Thymus (tissue), 11 donors: ENCODE results near the gene PLA2G3. TPM values are rescaled to one million over a fixed set of nuclear protein-coding genes. Genes with fewer than 3 reads are reported as not detected.

Source experiments
- DNase-seq, 9 donors: peaks; one replicate each; pipeline ENCODE4 v3.0.0-alpha.2; 2013; ENCODE audit warnings: low spot score in 9 of 9, low read depth in 6 of 9, missing footprints in 1 of 9
- H3K27ac ChIP-seq, 2 donors: one replicate each; pipeline ENCODE4 v1.5.1; 2013; ENCODE audit warnings: control low read depth in 1 of 2, low read depth in 1 of 2, low read length in 1 of 2, mild to moderate bottlenecking in 1 of 2, moderate library complexity in 1 of 2
- H3K27me3 ChIP-seq, 2 donors: one replicate each; pipeline ENCODE4 v1.5.1; 2013; ENCODE audit warnings: low read length in 1 of 2; ENCODE audit not compliant: control insufficient read depth in 2 of 2, insufficient read depth in 1 of 2
- H3K36me3 ChIP-seq, 2 donors: one replicate each; pipeline ENCODE4 v1.5.1; 2013; ENCODE audit warnings: low read length in 1 of 2, mild to moderate bottlenecking in 1 of 2, moderate library complexity in 1 of 2; ENCODE audit not compliant: control insufficient read depth in 2 of 2, insufficient read depth in 2 of 2
- H3K4me1 ChIP-seq, 2 donors: one replicate each; pipeline ENCODE4 v1.5.1; 2013; ENCODE audit warnings: low read length in 2 of 2; ENCODE audit not compliant: control insufficient read depth in 2 of 2, insufficient read depth in 2 of 2
- H3K4me3 ChIP-seq, 2 donors: one replicate each; pipeline ENCODE4 v1.5.1; 2013; ENCODE audit warnings: low read length in 2 of 2, control low read depth in 1 of 2, mild to moderate bottlenecking in 1 of 2
- H3K9me3 ChIP-seq, 2 donors: one replicate each; pipeline ENCODE4 v1.5.1; 2013; ENCODE audit warnings: low read length in 1 of 2, mild to moderate bottlenecking in 1 of 2; ENCODE audit not compliant: control insufficient read depth in 2 of 2, insufficient read depth in 1 of 2
- WGBS: extraction: QIAGEN DNeasy Blood & Tissue Kit; methylation state at CpG from one replicate; pipeline ENCODE4 v1.1.7; 2013; 5-methylcytosine and 5-hydroxymethylcytosine counted together
- polyA plus RNA-seq: library from polyadenylated mRNA; stranded (reverse); fragments of 200-250 nt; gene quantifications from one replicate; pipeline ENCODE4 v1.2.3, GENCODE V29; 2013
- total RNA-seq: library from RNA; stranded (reverse); fragments of 120-200 nt; gene quantifications from one replicate; pipeline ENCODE4 v1.2.4, GENCODE V29; 2013
- donor health status: healthy.

PLA2G3 gene
- total and polyA plus RNA-seq, 2 donors: 0.39 to 0.42 TPM

DNA sequence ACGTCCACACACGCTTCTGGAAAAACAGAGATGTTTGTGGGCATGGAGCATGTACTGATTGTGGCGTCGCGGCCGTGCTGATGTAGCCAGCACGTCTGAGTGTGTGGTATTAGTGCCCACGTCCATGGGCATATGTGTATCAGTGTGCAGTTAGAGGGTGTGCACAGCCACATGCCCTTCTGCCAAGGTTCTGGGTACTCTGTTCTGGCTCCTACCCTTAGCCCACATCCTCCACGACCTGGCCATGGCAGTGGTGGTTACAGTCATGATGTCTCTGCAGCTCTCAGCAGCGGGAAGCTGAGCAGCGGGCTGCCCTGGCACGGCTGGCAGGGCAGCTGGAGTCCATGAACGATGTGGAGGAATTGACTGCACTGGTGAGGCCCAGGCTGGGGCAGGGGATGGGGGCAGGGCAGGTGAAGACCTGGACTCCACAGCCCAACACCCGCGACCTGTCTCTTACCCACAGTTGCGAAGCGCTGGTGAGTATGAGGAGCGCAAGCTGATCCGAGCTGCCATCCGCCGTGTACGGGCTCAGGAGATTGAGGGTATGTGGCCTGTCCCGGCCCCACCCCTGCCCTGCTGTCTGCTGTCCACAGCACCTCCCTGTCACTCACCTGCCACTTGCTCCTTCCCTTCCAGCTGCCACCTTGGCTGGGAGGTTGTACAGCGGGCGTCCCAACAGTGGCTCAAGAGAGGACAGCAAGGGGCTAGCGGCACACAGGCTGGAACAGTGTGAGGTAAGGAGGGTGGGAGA lies 51.9 kb downstream of the PLA2G3 start:
- WGBS: 98% methylated on average over 26 of the region's 26 CpGs
- H3K27ac ChIP-seq: no peak overlapping the region
- peaks cover 11 to 45% of the 10 kb centered on the region in 2 donors for H3K36me3 ChIP-seq

DNA sequence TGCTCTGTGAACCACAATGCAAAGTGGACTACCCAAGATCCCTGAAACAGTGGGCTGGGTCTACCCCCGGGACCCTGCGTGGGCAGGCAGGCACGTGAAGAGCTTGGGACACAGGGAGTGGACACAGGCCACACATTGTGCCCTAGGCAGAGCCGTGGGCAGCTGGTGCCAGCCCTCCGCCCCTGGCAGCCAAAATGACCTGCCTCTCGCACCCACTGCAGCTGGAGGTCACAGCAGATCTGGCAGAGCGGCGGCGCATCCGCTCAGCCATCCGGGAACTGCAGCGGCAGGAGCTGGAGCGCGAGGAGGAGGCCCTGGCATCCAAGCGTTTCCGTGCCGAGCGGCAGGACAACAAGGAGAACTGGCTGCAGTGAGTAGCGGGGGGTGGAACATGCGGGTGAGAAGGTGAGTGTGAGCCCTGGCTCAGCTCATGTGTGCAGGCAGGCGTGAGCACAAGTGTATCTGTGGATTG lies 52.5 kb downstream of the PLA2G3 start:
- Histone ChIP-seq H3K4me1 (peaks cover 6 to 26% of the 10 kb centered on the region in 2 donors), H3K9me3 (no peaks in the 10 kb centered on the region), H3K4me3 (no peak overlapping the region), H3K36me3 (peaks cover 11 to 41% of the 10 kb centered on the region in 2 donors), H3K27me3 (no peaks in the 10 kb centered on the region), H3K27ac (no peak overlapping the region)
- no peak for DNase-seq
- WGBS: 97% methylated on average over 21 of the region's 21 CpGs

More for the DNA sequence above, 51.9 kb downstream of the PLA2G3 start:
- Histone ChIP-seq H3K27me3 (no peaks in the 10 kb centered on the region), H3K4me3 (no peak overlapping the region), H3K9me3 (no peaks in the 10 kb centered on the region), H3K4me1 (peaks cover 2 to 20% of the 10 kb centered on the region in 2 donors)
- DNase-seq: no peak

DNA sequence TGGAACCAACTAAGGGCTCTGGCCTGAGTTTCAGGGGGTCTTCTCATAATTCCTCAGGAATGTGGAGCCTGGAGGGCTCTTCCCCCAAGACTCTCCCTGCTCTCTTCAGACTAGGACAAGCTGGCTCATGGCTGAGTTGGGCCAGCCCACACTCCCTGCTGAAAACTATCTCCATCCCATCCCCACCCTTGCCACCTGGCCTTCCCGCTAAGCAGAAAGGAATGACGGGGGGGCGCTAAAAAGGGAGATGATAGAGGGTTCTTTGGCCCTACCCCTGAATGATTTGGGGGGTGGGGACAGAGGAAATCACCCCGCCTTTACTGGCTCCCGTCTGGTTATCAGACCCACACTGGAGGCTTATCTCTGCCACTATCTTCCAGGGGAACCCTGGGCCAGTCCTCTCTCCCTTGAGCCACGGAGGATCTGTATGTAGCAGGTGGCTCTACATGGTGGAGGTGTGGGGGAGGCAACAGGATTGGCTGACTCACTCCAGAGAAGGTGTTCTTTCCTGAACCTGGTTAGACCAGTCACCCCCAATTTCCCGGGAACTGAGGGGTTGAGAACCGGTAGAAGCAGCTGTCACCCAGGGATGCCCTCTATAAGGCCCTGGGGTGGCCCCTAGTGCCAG lies 53.5 kb downstream of the PLA2G3 start:
- Histone ChIP-seq H3K27ac (no peak overlapping the region), H3K36me3 (peaks cover 10 to 33% of the 10 kb centered on the region in 2 donors), H3K27me3 (no peaks in the 10 kb centered on the region), H3K4me3 (no peak overlapping the region), H3K9me3 (no peaks in the 10 kb centered on the region), H3K4me1 (peaks cover 12 to 35% of the 10 kb centered on the region in 2 donors)
- DNase-seq: no peak
- WGBS: 82% methylated on average over 8 of the region's 8 CpGs

DNA sequence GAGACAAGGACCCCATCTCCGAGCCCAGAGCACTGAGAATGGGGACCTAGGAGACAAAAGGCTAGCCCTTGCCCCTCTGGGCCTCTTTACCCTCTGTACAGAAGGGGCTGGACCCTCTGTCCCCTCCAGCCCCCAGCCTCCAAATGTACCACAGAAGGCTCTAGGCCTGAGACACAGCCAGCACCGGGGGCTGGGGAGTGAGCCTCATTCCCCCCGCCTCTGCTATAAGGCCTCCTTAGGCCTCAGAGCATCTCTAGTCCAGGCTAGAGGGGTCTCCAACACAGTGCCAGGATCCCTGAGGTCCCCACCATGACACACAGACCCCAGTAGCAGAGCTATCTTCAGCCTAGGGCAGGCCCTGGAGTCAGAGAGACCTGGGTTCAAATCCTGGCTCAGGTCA lies 54.4 kb downstream of the PLA2G3 start:
- no peaks in the 10 kb centered on the region for H3K9me3 ChIP-seq
- H3K4me3 ChIP-seq: no peak overlapping the region
- WGBS: over 99% methylated on average over 3 of the region's 3 CpGs
- no peak overlapping the region for H3K27ac ChIP-seq
- H3K36me3 ChIP-seq: peaks cover 9 to 24% of the 10 kb centered on the region in 2 donors
- DNase-seq: no peak
- no peaks in the 10 kb centered on the region for H3K27me3 ChIP-seq
- peaks cover 18 to 42% of the 10 kb centered on the region in 2 donors for H3K4me1 ChIP-seq

DNA sequence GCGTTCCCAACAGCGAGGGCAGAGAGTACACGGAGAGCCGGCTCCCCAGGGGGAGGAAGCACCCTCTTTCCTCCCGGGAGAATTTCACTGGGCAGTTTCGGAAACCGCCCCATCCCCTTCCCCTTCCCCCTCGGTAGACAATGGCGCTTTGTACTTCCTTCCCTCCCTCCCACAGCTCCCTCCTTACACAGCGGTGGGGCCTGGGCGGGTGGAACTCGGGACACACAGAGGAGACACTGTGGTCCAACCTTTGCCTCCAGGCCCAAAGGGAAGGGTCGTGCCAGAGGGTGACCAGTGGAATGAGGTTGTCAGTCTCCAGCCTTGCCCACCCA lies 54.8 kb downstream of the PLA2G3 start:
- no peak for DNase-seq
- H3K4me1 ChIP-seq: peaks cover 18 to 44% of the 10 kb centered on the region in 2 donors
- 34% methylated on average over 13 of the region's 13 CpGs for WGBS
- no peak overlapping the region for H3K27ac ChIP-seq
- H3K4me3 ChIP-seq: peak overlapping the region; percentile 58 to 83
- H3K36me3 ChIP-seq: peaks cover 9 to 19% of the 10 kb centered on the region in 2 donors
- H3K9me3 ChIP-seq: no peaks in the 10 kb centered on the region
- no peaks in the 10 kb centered on the region for H3K27me3 ChIP-seq

DNA sequence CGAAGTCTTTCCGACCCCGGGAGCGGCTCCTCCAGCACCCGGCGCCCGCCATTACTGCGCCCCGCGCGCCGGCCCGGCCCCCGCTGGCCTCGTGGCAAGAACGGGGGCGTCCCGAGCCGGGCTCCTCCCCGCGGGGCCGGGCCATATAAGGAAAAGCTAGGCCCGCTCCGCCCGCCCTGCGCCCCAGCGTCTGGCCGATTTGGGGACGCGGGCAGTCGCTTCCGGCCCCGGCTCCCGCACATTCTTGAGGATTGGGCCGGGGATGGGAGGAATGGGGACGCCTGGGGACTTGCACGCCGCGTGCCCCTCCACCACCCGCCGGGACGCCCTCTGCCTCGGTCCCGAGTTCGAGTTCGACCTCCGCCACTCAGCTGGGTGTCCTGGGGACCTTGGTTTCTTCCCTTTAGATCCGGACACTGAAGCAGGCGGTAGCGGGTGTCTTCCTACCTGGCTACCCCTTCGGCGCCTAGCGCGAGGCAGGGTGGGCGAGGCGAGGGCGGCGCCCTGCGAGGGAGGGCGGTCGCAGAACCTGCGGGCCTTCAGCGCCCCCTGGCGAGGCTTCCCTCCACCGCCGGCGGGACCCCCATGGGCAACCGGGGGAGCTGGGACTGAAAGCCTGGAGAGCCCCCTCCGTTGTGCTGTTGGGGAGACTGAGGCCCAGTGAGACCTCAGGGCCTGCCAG lies 55.4 kb downstream of the PLA2G3 start:
- Histone ChIP-seq H3K36me3 (peaks cover 9 to 17% of the 10 kb centered on the region in 2 donors), H3K27me3 (no peaks in the 10 kb centered on the region), H3K4me1 (peaks cover 18 to 46% of the 10 kb centered on the region in 2 donors), H3K27ac (peak overlapping the region; percentile 64 to 77), H3K4me3 (peak overlapping the region; percentile 58 to 83), H3K9me3 (no peaks in the 10 kb centered on the region)
- under 1% methylated on average over 69 of the region's 69 CpGs for WGBS
- DNase-seq: peak in 8 of 9 donors; percentile 50 to 85 (median 69)

Other genes starting within 250 kb of the PLA2G3 start
- 10.7 TPM for gene MORC2, start 171.7 kb downstream of the PLA2G3 start, total RNA-seq
- 45.1 TPM for gene MORC2, start 171.7 kb downstream of the PLA2G3 start, polyA plus RNA-seq
- gene TUG1, start 171.2 kb downstream of the PLA2G3 start, total RNA-seq: 58.2 TPM
- 65.5 TPM for gene TUG1, start 171.2 kb downstream of the PLA2G3 start, polyA plus RNA-seq
- gene SMTN, start 59.2 kb downstream of the PLA2G3 start, total RNA-seq: 4.5 TPM
- 26.3 TPM for gene SMTN, start 59.2 kb downstream of the PLA2G3 start, polyA plus RNA-seq
- 14.4 TPM for gene SELENOM, start 32.9 kb downstream of the PLA2G3 start, total RNA-seq
- 122 TPM for gene SELENOM, start 32.9 kb downstream of the PLA2G3 start, polyA plus RNA-seq
- 0.47 TPM for gene INPP5J, start 17.5 kb downstream of the PLA2G3 start, total RNA-seq
- 1.1 TPM for gene INPP5J, start 17.5 kb downstream of the PLA2G3 start, polyA plus RNA-seq
- gene RNF185, start 19.7 kb upstream of the PLA2G3 start, total RNA-seq: 21.7 TPM
- 21.7 TPM for gene RNF185, start 19.7 kb upstream of the PLA2G3 start, polyA plus RNA-seq
- gene LIMK2, start 71.8 kb upstream of the PLA2G3 start, total RNA-seq: 21.6 TPM
- gene LIMK2, start 71.8 kb upstream of the PLA2G3 start, polyA plus RNA-seq: 32.6 TPM
- gene PIK3IP1, start 152.0 kb upstream of the PLA2G3 start, total RNA-seq: 64.4 TPM
- 182 TPM for gene PIK3IP1, start 152.0 kb upstream of the PLA2G3 start, polyA plus RNA-seq
- gene PATZ1, start 205.8 kb upstream of the PLA2G3 start, total RNA-seq: 25.2 TPM
- 33.4 TPM for gene PATZ1, start 205.8 kb upstream of the PLA2G3 start, polyA plus RNA-seq